ENCODE measurements around the gene MISP3.

Gene MISP3

GRCh38 chr19:14096272-14096992 is 23.8 kb downstream of the MISP3 start:
- TF ChIP-seq CTCF (IDR thresholded peaks at IDR 0.05), result no peak

- TF ChIP-seq CTCF (IDR thresholded peaks at IDR 0.05), result no peak
Measured at GRCh38 chr19:14097532-14098151, 25.1 kb downstream of the MISP3 start.

- no peak for TF ChIP-seq CTCF (IDR thresholded peaks at IDR 0.05)
Measured at GRCh38 chr19:14101003-14101545, 28.5 kb downstream of the MISP3 start.

- no peak for TF ChIP-seq CTCF (IDR thresholded peaks at IDR 0.05)
Measured at GRCh38 chr19:14102102-14102696, 29.6 kb downstream of the MISP3 start.

GRCh38 chr19:14102756-14103155 is 30.2 kb downstream of the MISP3 start:
- no peak for TF ChIP-seq CTCF (IDR thresholded peaks at IDR 0.05)

- TF ChIP-seq CTCF (IDR thresholded peaks at IDR 0.05), result no peak
Measured at GRCh38 chr19:14103310-14103709, 30.7 kb downstream of the MISP3 start.

- no peak for TF ChIP-seq CTCF (IDR thresholded peaks at IDR 0.05)
Measured at GRCh38 chr19:14105680-14106079, 33.1 kb downstream of the MISP3 start.

Data from LNCAP (cell line).